K562 (cell line): ENCODE data around the gene GAPT. TPM values are rescaled to one million over a fixed set of nuclear protein-coding genes. Genes with fewer than 3 reads are reported as not detected.

Experiments
- ATAC-seq: fragments of 200-7000 bp; cut with Tn5 transposase; 3 replicates; pipeline ENCODE4 v1.9.1; 2020; ENCODE audit warnings: moderate library complexity
- BruUV-seq: library from RNA; stranded (reverse); fragments of 400-500 nt; replicated peaks from 2 replicates; lab custom pipeline; 2021; lab: Mats Ljungman, UMichigan
- CTCF ChIA-PET: fragments of 300-600 bp; formaldehyde crosslinking; extraction: SDS; loops from one replicate; lab custom pipeline; 2021; ENCODE audit warnings: low intra/inter-chr PET ratio; lab: Yijun Ruan, JAX
- POLR2A ChIA-PET: fragments of 300-600, 350-650 bp; sonication (Branson Sonifier 250); formaldehyde crosslinking; extraction: SDS; loops from one replicate; lab custom pipeline; 2021; ENCODE audit warnings: antibody characterized with exemption, inconsistent platforms; lab: Yijun Ruan, JAX
- DNase-seq, 4 experiments: peaks; one replicate each; pipeline versions ENCODE4 v3.0.0 to v3.0.0-alpha.2; 2011 to 2018; ENCODE audit warnings: low spot score in 3 of 4, mixed read lengths in 3 of 4; ENCODE audit errors: extremely low read depth in 1 of 4
- FAIRE-seq: peaks from 2 replicates; lab custom pipeline; 2011; peaks lifted over from hg19 to GRCh38; lab: Jason Lieb, UNC
- H2AFZ ChIP-seq: 2 replicates; pipeline ENCODE4 v1.6.0; 2011; ENCODE audit warnings: low read depth, low read length, control low read depth, inconsistent platforms
- H3K27ac ChIP-seq: fragments of 200-600 bp; 3 replicates; pipeline ENCODE4 v1.8.0; 2011; ENCODE audit warnings: low read depth, mild to moderate bottlenecking, control low read depth, inconsistent platforms, low read length, moderate library complexity, mixed read lengths; ENCODE audit errors: extremely low read depth
- H3K27me3 ChIP-seq, 2 experiments: fragments of 300-600 bp in 1 of 2; 2 replicates in 1 of 2; 3 replicates in 1 of 2; pipeline versions ENCODE4 v1.6.0 to v1.8.0; 2011; ENCODE audit warnings: inconsistent platforms in 2 of 2, low read length in 2 of 2, mild to moderate bottlenecking in 1 of 2, mixed read lengths in 1 of 2, moderate library complexity in 1 of 2; ENCODE audit not compliant: control insufficient read depth in 2 of 2, insufficient read depth in 2 of 2
- H3K36me3 ChIP-seq: fragments of 300-600 bp; 3 replicates; pipeline ENCODE4 v1.8.0; 2011; ENCODE audit warnings: mild to moderate bottlenecking, low read length, inconsistent platforms; ENCODE audit not compliant: control insufficient read depth, insufficient read depth
- H3K4me1 ChIP-seq, 2 experiments: fragments of 200-600 bp in 1 of 2; replicated peaks in 1 of 2; 2 replicates in 1 of 2; 3 replicates in 1 of 2; pipeline versions ENCODE4 v1.5.1 to v1.8.0; 2011; ENCODE audit warnings: inconsistent platforms in 2 of 2, low read length in 2 of 2, mild to moderate bottlenecking in 1 of 2, mixed read lengths in 1 of 2, moderate library complexity in 1 of 2; ENCODE audit not compliant: control insufficient read depth in 2 of 2, insufficient read depth in 2 of 2
- H3K4me2 ChIP-seq: 2 replicates; pipeline ENCODE4 v1.6.1; 2011; ENCODE audit warnings: low read length, control low read depth, inconsistent platforms, mixed read lengths; ENCODE audit not compliant: insufficient read depth
- H3K4me3 ChIP-seq: fragments of 200-600 bp; sonication (generic), shearing (Covaris generic); 2 replicates; pipeline ENCODE4 v1.5.1; 2016; ENCODE audit warnings: control low read depth, inconsistent platforms
- H3K79me2 ChIP-seq: fragments of 200-600 bp; 3 replicates; pipeline ENCODE4 v1.8.0; 2011; ENCODE audit warnings: low read length, inconsistent platforms; ENCODE audit not compliant: control insufficient read depth, insufficient read depth
- H3K9ac ChIP-seq, 2 experiments: 2 replicates each; pipeline versions ENCODE4 v1.6.0 to v1.6.1; 2011; ENCODE audit warnings: low read depth in 2 of 2, low read length in 2 of 2, control low read depth in 1 of 2, inconsistent platforms in 1 of 2, mild to moderate bottlenecking in 1 of 2, mixed read lengths in 1 of 2; ENCODE audit not compliant: insufficient read depth in 1 of 2
- H3K9me1 ChIP-seq: one replicate; pipeline ENCODE4 v1.6.0; 2011; ENCODE audit warnings: inconsistent platforms, mild to moderate bottlenecking, low read length, moderate library complexity; ENCODE audit not compliant: control insufficient read depth, insufficient read depth
- H3K9me3 ChIP-seq: replicated peaks from 2 replicates; pipeline ENCODE4 v1.5.1; 2011; ENCODE audit warnings: low read depth, low read length, inconsistent platforms; ENCODE audit not compliant: control insufficient read depth, insufficient read depth
- H4K20me1 ChIP-seq: replicated peaks from 2 replicates; pipeline ENCODE4 v1.6.1; 2011; ENCODE audit warnings: low read length, inconsistent platforms, mixed read lengths; ENCODE audit not compliant: control insufficient read depth, insufficient read depth
- C11orf30 ChIP-seq: fragments of 450-650 bp; IDR thresholded peaks from 2 replicates; pipeline ENCODE4 v1.6.1; 2016; ENCODE audit warnings: low read depth, mild to moderate bottlenecking
- CBFA2T2 ChIP-seq: fragments of 450-650 bp; conservative IDR thresholded peaks from 2 replicates; pipeline ENCODE4 v1.6.1; 2017; ENCODE audit warnings: mild to moderate bottlenecking
- DNMT1 ChIP-seq: fragments of 450-650 bp; IDR thresholded peaks from 2 replicates; pipeline ENCODE4 v1.6.1; 2016; ENCODE audit warnings: antibody characterized with exemption, mild to moderate bottlenecking
- EWSR1 ChIP-seq: fragments of 450-650 bp; IDR thresholded peaks from 2 replicates; pipeline ENCODE4 v1.6.1; 2018; ENCODE audit warnings: borderline replicate concordance, mild to moderate bottlenecking, low read depth, moderate library complexity; ENCODE audit not compliant: partially characterized antibody
- FOXA3 ChIP-seq, 2 experiments: fragments of 450-650 bp in 1 of 2; sonication (generic) in 1 of 2; formaldehyde crosslinking; IDR thresholded peaks in 1 of 2; conservative IDR thresholded peaks in 1 of 2; 2 replicates each; pipeline versions ENCODE4 v1.4.0 to v1.8.0; 2020 to 2022; ENCODE audit warnings: mild to moderate bottlenecking in 2 of 2, missing genetic modification reagents in 1 of 2
- FOXJ3 ChIP-seq: sonication (generic); formaldehyde crosslinking; IDR thresholded peaks from 2 replicates; pipeline ENCODE4 v1.4.0; 2020; ENCODE audit warnings: mild to moderate bottlenecking, missing genetic modification reagents
- MYNN ChIP-seq, 2 experiments: sonication (generic); formaldehyde crosslinking in 1 of 2; IDR thresholded peaks; 2 replicates each; pipeline versions ENCODE4 v1.5.0 to v1.6.1; 2016 to 2020; ENCODE audit warnings: antibody characterized with exemption in 1 of 2, missing genetic modification reagents in 1 of 2
- NUFIP1 ChIP-seq: fragments of 450-650 bp; IDR thresholded peaks from 2 replicates; pipeline ENCODE4 v1.6.1; 2018; ENCODE audit not compliant: partially characterized antibody
- PHB2 ChIP-seq: fragments of 450-650 bp; IDR thresholded peaks from 2 replicates; pipeline ENCODE4 v1.6.1; 2017; ENCODE audit warnings: low read depth
- RBM15 ChIP-seq: fragments of 200-400 bp; formaldehyde crosslinking; IDR thresholded peaks from 2 replicates; pipeline ENCODE4 v1.6.1; 2018; ENCODE audit warnings: mild to moderate bottlenecking, low read length, moderate library complexity; ENCODE audit not compliant: insufficient read depth
- SAFB2 ChIP-seq: fragments of 200-400 bp; formaldehyde crosslinking; IDR thresholded peaks from 2 replicates; pipeline ENCODE4 v1.6.1; 2018; ENCODE audit warnings: borderline replicate concordance, low read length, low read depth, moderate library complexity; ENCODE audit not compliant: severe bottlenecking
- TAF15 ChIP-seq: fragments of 200-400 bp; formaldehyde crosslinking; IDR thresholded peaks from 2 replicates; pipeline ENCODE4 v1.6.1; 2017; ENCODE audit warnings: mild to moderate bottlenecking, low read depth, low read length, moderate library complexity
- U2AF1 ChIP-seq: fragments of 200-400 bp; formaldehyde crosslinking; optimal IDR thresholded peaks from 2 replicates; pipeline ENCODE3; 2017; ENCODE audit warnings: mild to moderate bottlenecking, low read depth, low read length, moderate library complexity
- ZNF12 ChIP-seq: sonication (generic); formaldehyde crosslinking; IDR thresholded peaks from 2 replicates; pipeline ENCODE4 v1.4.0; 2020; ENCODE audit warnings: mild to moderate bottlenecking, missing genetic modification reagents
- ZNF212 ChIP-seq: fragments of 450-650 bp; formaldehyde crosslinking; IDR thresholded peaks from 2 replicates; pipeline ENCODE4 v1.4.0; 2020; ENCODE audit warnings: mild to moderate bottlenecking
- ZNF589 ChIP-seq: fragments of 200-800 bp; sonication (Bioruptor generic); IDR thresholded peaks from 2 replicates; pipeline ENCODE4 v1.6.1; 2016; ENCODE audit warnings: low read depth, missing genetic modification characterization, missing compliant biosample characterization
- ZNF696 ChIP-seq: fragments of 250-450 bp; sonication (Bioruptor Pico); conservative IDR thresholded peaks from 2 replicates; pipeline ENCODE4 v1.4.0; 2020; ENCODE audit warnings: mild to moderate bottlenecking, moderate library complexity
- ZNF780A ChIP-seq: fragments of 250-450 bp; sonication (Bioruptor Pico); IDR thresholded peaks from 2 replicates; pipeline ENCODE4 v1.5.0; 2021; ENCODE audit warnings: mild to moderate bottlenecking
- WGBS: fragments of 100-300 bp; shearing (Covaris generic); methylation state at CpG from one replicate; pipeline ENCODE4 v1.1.6; 2016; ENCODE audit warnings: low coverage, mixed read lengths; ENCODE audit not compliant: insufficient coverage; ENCODE audit errors: missing lambda C conversion rate; 5-methylcytosine and 5-hydroxymethylcytosine counted together
- in situ Hi-C: fragments of 300-500 bp; cut with MboI; formaldehyde crosslinking; loops from 4 replicates; pipeline ENCODE4 v1.15.0; 2018; ENCODE audit warnings: inconsistent platforms, mixed read lengths
- intact Hi-C: fragments of 100-400 bp; cut with micrococcal nuclease; formaldehyde crosslinking; loops from 2 replicates; pipeline ENCODE4 v1.14.2; 2022
- polyA plus RNA-seq, 8 experiments: library from polyadenylated mRNA; depleted of rRNA in 4 of 8; stranded (reverse) in 5 of 8; unstranded in 3 of 8; fragments of >200 nt; fragmentation: Nextera tagmentation in 2 of 8; fragmentation: Illumina TruSeq in 1 of 8; extraction: Ambion mirVana in 2 of 8; extraction: Trizol in 1 of 8; gene quantifications; 2 replicates each; pipeline versions ENCODE4 v1.2.1 to v1.2.3, GENCODE V29; 2011 to 2014; ENCODE audit warnings: inconsistent platforms in 1 of 8, missing spikeins in 1 of 8
- total RNA-seq, 7 experiments: library from RNA; depleted of rRNA in 6 of 7; stranded (reverse); fragments of >200 nt in 6 of 7; fragmentation: Illumina TruSeq in 2 of 7; extraction: Trizol in 2 of 7; gene quantifications; 2 replicates each; pipeline versions ENCODE4 v1.2.1 to v1.2.3, GENCODE V29; 2011 to 2021; ENCODE audit warnings: low replicate concordance in 1 of 7
- TF ChIP-seq, protein P1 (sequence below): fragments of 250-450 bp; sonication (Bioruptor Pico); IDR thresholded peaks from 2 replicates; pipeline ENCODE4 v1.4.0; 2020; ENCODE audit warnings: mild to moderate bottlenecking, moderate library complexity

Gene GAPT
- total and polyA plus RNA-seq, 9 of the 15 experiments (the other 6 are each of a cell fraction or from before 2014, with no cell fraction given): not detected

DNA sequence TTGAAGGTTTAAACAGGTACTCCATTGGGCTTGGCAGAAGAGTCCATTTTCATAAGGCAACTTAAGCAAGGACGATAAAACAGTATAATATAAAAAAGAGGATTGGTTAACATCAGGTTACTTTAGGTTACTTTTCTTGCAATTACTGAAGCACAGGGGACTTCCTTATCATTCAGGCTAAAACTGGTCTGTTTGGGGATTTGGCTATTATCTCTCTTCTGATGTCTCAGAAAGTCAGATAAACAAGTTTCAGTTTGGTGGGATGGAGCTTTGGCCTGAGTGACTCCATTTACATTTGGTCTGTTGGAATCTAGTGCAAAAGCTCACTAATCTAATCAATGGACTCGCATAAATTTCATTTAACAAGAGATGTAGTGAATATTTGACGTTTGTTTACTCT lies 8.0 kb downstream of the GAPT start:
- no peaks in the 10 kb centered on the region for H3K27me3 ChIP-seq
- WGBS: 0% methylated on average over 3 of the region's 3 CpGs
- FAIRE-seq: no peak
- H4K20me1 ChIP-seq: no peaks in the 10 kb centered on the region
- no peak overlapping the region for H3K4me3 ChIP-seq
- ATAC-seq: no peak
- no peak for TF ChIP-seq PHB2
- TF ChIP-seq FOXJ3 (CRISPR knock-in tag): no peak
- TF ChIP-seq TAF15: no peak
- no peak for TF ChIP-seq EWSR1
- TF ChIP-seq ZNF780A (CRISPR knock-in tag): no peak
- no peak for TF ChIP-seq U2AF1
- TF ChIP-seq ZNF696 (CRISPR knock-in tag): no peak
- no peak for TF ChIP-seq MYNN (IDR thresholded peaks at IDR 0.05)
- no peak for TF ChIP-seq MYNN (CRISPR knock-in tag; IDR thresholded peaks at IDR 0.05)
- no peak for TF ChIP-seq FOXA3 (CRISPR knock-in tag; conservative IDR thresholded peaks at IDR 0.05 in 1 of 2, IDR thresholded peaks at IDR 0.05 in 1 of 2)
- no peak for TF ChIP-seq DNMT1
- TF ChIP-seq ZNF212 (CRISPR knock-in tag): no peak
- TF ChIP-seq RBM15: no peak
- TF ChIP-seq C11orf30: no peak
- TF ChIP-seq, protein P1, sequence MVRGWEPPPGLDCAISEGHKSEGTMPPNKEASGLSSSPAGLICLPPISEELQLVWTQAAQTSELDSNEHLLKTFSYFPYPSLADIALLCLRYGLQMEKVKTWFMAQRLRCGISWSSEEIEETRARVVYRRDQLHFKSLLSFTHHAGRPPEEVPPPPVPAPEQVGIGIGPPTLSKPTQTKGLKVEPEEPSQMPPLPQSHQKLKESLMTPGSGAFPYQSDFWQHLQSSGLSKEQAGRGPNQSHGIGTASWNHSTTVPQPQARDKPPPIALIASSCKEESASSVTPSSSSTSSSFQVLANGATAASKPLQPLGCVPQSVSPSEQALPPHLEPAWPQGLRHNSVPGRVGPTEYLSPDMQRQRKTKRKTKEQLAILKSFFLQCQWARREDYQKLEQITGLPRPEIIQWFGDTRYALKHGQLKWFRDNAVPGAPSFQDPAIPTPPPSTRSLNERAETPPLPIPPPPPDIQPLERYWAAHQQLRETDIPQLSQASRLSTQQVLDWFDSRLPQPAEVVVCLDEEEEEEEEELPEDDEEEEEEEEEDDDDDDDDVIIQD: no peak
- no peak for TF ChIP-seq CBFA2T2
- no peak for TF ChIP-seq NUFIP1
- no peak for TF ChIP-seq ZNF589 (CRISPR knock-in tag)
- TF ChIP-seq ZNF12 (CRISPR knock-in tag): no peak
- TF ChIP-seq SAFB2: no peak
- ChIA-PET CTCF (interaction anchor here (1.0 kb wide), 1 partner anchor 351 kb away, joined by 4 read pairs; no protein-coding TSS in a partner anchor), POLR2A (no interaction called here)
- no peaks in the 10 kb centered on the region for H3K4me1 ChIP-seq
- H3K9me1 ChIP-seq: no peaks in the 10 kb centered on the region
- H3K4me2 ChIP-seq: no peak overlapping the region
- no TSS peak for BruUV-seq
- H3K9ac ChIP-seq: no peak overlapping the region
- in situ Hi-C loops (no loop called here), intact Hi-C loops (loop anchor here (5.0 kb wide), 1 partner anchor 353 kb away; no protein-coding TSS in a partner anchor)
- H3K79me2 ChIP-seq: no peaks in the 10 kb centered on the region
- no peak overlapping the region for H2AFZ ChIP-seq
- no peak overlapping the region for H3K27ac ChIP-seq
- H3K9me3 ChIP-seq: no peaks in the 10 kb centered on the region
- H3K36me3 ChIP-seq: no peaks in the 10 kb centered on the region
- DNase-seq: no peak
